GM20431 (cell line): ENCODE measurements around the gene ARNT2.

Experiments used
- in situ Hi-C: fragments of 300-500 bp; cut with MseI, MboI; formaldehyde crosslinking; loops from one replicate; pipeline ENCODE4 v1.15.0; 2020; ENCODE audit warnings: low sequenced_read_pairs; ENCODE audit not compliant: unreplicated experiment

The ARNT2 gene

DNA sequence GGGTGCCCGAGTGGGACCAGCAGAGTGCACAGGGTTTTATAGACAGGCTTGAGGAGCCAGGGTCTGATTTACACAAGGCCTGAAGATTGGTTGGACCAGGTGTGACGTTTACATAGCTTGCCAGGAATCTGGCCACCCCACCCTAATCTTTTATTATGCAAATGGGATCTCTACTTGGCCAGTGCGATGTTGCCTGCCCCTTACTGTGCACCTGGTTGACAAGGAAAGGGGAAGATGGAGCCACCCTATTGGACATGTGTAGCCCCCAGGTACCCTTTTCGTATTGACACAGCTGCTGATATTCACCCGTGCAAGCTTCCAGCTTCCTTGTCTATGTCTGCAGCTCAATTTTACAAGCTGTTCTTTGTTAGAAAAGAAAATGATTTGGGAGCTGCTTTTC lies 132.0 kb downstream of the ARNT2 start:
- in situ Hi-C loops = no loop called here

DNA sequence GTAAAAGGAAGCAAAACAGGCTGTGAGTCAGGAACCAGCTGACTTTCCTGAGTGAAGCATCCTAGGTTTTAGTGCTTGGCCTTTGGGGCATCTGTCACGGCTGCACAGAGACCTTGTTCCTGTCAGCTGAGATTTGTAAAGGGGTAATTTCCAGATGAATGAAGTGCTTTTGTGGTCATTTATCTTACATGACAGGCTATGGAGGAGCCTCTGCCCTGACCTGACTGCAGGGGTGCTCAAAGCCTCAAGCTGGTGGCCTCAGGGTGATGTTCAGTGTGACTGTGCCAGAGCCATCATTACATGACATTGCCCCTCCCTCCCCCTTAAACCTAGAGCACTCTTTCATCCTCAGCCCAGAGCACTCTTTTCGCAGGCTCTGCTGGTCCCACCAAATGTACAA lies 132.5 kb downstream of the ARNT2 start:
- in situ Hi-C loops = no loop called here

DNA sequence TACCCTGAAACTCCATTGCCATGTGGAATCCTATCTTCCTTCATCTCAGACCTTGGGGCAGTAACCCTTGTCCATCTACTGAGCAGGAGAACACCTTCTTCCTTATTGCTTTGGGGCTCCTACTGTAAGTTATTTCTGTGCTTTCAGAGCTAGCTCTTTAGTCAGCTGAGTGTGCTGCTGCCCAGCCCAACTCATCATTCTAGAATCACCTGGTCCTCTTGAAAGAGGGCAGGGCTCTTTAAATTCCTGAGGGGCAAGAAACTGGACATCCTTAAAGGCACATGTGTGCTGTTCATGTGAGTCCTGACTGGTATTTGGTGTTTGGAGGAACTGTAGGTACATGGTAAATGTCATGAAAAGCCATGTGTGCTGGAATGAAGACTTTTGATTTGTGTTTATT lies 140.9 kb downstream of the ARNT2 start:
- in situ Hi-C loops = no loop called here

DNA sequence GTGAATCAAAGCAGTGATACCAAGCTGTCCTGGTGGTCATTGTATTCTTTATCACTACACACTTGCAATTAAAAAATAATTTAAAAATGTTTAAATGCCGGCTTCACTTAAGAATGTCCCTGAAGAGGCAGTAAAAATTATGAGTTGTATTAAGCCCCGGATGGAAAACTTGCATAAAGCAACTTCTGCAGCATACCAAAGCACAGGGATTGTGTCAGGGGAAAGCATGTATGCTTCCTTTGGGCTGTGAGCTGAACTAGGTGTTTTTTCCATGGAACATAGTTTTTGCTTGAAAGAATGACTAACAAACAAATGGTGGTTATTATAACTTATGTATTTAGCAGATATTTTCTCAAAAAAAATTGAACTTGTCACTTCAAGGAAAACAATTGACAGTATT lies 143.1 kb downstream of the ARNT2 start:
- in situ Hi-C loops = no loop called here

DNA sequence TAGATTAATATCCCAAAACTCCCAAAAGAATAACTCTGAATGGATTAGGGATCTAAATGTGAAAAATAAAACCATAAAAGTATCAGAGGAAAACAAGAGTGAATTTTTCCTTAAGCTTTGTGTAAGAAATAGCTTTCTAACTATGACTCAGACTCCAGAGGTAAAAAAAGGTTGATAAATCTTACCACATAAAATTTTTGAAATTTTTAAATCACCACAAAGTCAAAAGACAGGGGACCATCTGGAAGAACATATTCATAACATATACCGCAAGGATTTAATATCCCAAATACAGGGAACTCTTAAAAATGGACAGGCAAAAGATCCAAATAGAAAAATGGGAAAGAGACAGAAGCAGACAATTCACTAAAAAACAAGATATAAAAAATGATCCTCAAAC lies 145.0 kb downstream of the ARNT2 start:
- in situ Hi-C loops = no loop called here

DNA sequence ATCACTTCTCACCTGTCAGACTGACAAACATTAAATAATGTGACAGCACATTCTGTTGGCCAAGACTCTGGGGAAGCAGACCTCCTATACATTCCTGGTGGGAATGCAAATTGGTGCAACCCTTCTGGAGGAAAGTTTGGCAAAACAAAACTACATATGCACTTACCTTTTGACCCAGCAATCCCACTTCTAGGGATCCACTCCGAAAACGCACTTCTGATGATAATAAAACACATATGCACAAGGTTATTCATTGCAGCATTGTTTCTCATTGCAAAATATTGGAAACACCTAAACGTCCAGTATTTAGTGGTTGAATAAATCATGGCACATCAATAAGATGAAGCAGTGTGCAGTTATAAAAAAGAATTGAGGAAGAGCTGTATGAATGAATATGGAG lies 145.5 kb downstream of the ARNT2 start:
- in situ Hi-C loops = no loop called here

DNA sequence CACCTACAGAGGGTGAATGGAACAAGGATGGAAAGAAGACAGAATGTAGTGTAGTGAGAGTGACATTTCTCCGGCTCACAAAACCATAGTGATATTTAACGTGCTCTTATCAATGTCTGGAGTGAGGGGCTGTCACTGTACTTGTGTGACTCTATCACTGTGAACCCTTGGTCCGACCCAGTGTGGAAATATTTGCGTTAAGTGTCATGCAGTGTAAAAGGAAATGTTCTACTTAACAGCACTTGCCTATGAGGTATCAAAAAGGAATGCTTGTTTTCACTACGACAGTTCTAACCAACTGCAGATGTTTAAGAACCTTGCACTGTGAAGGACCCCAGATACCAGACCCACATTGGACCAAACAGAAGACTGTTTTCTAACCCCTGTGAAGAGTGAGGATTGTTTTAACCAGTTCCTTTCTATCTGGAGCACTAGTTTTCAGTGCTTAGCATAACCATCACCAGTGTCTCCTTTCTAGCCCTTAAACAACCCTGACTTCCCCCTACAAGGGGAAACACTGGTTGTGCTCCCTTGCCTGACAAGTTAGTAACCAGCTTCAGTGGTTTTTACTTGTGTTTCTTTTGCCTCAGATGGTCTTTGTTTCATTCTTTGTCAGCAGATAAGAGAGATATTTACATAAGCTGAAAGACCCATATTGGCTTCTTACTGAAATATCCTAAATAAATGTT lies 146.2 kb downstream of the ARNT2 start:
- in situ Hi-C loops = no loop called here

DNA sequence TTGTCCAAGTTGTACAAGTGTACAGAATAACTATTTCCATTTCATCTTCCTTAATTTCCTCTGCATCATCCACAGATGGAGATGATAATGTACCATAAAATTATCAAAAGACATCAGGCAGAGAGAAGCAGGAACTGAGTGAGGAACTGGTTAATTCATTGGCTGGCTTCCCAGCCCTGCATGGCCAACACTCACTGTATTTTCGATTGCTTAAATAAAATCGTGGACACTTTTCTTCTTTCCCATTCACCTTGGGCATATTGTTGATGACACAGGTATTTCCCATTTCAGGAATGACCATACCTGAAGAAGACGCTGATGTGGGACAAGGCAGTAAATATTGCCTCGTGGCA lies 146.7 kb downstream of the ARNT2 start:
- in situ Hi-C loops = no loop called here

DNA sequence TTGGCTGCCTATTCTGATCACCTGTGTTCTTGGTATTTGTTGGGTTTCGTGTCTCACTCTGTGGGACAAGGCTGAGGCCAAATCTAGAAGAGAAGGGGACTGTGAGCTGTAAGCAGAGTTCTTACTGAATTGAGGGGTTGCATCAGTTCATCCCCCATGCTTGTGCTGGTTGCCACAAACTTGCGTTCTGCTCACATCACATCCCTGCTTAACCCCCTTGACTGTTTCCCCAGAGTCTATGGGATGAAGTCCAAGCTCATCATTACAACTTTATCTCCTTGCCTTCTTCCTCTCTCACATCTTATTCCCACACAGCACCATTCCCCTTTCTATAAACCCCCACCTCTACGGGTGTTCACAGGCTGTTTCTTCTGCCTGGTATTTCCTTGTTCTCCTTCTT lies 147.2 kb downstream of the ARNT2 start:
- in situ Hi-C loops = no loop called here

DNA sequence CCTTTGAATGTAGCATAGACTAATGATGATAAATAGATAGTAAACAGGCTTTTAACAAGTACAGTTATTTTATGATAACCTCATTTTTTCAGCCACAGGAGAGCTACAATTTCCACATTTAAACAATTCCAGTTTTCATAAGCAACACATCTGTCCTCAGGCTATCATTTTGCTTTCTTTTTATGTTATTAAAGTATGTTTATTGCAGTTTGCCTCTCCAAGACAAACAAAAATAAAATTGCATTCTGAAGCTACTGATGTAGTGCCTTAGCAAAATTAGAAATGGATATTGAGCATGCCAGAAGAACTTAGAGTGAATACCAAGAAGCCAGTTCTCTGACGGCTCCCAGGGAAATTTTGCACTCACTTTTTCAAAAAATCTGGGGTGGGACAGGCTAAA lies 150.4 kb downstream of the ARNT2 start:
- in situ Hi-C loops = no loop called here

DNA sequence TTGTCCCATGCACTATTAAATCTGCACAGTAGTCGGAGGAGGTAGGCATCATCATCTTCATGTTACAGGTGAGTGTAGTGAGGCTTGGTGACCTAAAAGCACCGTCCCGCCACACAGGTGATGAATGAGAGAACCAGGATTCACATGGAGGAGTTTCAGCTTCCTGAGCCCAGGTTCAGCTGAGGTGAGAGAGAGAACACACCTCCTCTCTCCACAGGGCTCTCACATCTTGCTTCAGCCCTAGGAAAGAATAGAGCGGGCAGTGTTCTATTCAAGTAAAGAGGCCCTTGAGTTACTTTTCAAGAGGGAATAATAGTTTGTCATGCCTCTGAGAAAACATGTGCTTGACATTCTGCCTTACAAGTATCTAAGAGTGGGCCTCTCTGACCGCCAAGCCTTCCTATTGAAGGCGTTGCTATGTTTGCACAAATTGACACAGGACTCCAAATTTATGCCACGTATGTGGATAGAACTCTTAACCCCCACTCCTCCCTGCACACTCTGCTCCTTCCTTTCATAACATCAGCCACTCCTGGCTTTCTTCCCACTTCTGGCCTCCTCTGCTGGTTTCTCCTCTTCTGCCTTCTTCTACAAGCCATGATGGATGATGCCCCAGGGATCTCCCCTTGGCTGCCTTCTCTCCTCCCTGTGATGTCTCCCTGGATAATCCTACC lies 152.6 kb downstream of the ARNT2 start:
- in situ Hi-C loops = no loop called here

DNA sequence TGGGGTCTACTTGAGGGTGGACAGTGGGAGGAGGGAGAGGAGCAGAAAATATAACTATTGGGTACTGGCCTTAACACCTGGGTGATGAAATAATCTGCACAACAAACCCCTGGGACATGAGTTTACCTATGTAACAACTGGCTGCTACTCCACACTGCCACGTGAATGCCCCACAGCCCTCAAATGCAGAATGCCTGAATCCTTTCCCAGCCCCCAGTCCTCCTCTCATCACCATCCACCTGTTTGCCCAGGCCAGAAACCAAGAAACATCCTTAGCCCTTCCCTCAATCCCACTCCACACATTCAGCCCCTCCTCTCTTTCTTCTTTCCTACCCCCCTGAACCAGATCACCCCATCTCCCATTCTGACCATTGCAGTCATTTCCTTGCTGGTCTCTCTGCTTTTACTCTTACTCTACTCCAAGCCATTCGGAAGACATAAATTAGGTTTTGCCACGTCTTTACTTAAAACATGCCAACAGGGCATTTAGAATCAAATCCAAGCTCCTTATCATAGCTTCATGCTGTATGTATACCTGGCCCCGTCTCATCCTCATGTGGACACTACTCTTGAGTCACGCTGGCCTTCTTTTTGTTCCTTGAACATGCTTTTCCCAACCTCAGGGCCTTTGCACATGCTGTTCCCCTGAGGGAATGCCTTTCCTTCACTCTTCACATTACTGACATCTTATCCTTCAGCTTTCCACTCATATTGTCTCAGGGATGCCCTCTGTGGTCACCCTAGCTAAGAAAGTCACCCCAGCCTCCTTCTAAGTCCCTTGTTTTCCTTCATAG lies 153.5 kb downstream of the ARNT2 start:
- in situ Hi-C loops = no loop called here

DNA sequence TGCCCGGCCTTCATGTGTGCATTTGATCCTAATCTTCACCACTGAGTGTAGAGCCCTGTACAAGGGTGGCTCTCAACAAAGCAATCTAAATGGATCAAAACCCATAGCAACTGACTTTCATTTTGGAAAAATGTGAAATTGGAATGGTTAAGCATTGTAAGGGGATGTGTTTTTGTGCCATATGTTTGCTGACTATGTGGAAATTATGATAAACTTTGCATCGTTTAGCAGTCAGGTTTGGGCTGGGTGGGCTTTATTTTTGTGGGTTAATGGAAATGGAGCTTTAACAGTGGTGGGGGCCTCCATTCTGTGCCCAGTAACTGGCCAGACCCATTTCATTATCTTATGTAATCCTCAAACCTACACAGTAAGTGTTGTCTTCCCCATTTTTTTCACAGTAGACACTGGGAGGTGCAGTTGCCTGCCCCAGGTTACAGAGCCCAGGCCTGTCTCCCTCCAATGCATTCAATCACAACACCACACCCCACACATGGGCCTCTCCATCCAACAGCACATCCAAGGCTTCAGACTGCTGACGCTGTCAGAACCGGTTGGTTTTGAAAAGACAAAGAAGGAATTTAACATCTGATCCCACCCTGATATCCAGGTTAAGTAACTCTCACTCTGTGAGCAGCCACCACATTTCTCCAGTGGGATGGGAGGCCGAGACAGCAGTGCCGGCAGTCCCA lies 154.6 kb downstream of the ARNT2 start:
- in situ Hi-C loops = no loop called here

DNA sequence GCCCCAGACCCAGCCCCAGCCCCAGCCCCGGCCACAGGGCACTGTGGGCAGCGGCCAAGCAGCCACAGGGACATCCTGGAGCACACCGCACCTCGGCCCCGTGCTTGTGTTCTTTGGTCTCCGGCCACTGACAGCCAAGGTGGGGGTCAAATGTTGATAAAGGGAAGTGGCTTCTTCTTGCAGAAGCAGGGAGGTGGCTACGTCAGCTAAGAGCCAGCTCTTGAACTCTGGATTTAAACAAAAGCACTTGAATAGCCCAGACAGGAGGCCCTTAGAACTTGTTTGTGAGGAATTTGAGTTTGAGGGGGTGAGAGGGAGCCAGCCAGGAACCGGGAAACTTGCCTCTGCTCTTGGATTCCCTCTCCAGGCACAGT lies 155.1 kb downstream of the ARNT2 start:
- in situ Hi-C loops = no loop called here

DNA sequence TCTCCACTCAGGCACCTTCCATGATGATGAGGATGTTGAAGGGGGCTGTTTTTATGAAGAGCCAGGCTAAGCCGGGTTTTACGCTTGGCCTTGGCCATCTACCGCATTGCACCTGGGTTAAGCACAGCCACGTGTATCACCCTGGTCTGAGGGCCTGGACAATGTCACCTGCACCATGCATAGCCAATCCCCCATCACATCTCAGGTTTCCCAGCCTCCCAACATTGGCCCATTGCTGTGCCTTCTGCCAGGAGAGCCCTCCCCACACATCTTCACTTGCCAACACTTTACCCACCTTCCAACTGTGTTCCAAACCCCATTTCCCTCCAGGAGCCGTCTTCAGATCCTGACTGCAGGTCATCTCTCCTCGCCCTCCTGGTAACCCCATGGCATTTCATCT lies 155.6 kb downstream of the ARNT2 start:
- in situ Hi-C loops = no loop called here

DNA sequence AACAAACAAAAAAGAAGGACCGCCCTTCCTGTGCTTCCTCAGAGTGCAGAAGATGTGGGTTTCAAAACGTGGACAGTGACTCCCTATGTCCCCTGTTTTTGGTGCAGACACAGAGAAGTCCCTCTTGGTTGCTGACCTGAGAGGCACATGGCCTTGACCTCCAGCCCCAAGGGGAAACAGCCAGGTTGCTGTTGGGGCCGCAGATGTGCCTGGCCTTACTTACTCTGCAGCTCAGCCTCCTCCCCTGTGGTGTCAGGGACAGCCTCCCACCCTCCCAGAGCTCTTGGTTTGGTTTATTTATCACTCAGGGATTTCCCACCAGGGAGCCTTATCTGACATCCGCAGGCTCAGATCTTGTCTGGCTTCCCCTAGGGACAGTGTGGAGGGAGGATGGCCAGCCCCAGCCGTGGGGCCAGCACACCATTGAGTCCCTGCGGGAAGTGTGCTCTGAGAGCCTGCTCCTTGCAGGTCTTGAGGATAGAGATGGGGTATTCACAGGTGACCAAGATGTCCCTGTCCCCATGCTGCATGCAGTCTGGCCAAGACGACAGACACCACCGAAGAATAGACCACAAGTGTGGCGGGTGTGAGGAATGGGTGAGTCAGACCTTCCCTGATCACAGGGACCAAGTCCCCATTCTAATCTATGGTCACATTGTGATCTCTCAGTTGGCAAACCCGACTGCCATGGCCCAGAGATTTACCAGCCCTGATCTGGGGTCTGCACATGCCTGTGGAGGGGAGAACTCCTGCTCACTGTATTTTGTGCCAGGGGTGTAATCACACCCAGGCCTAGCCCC lies 156.6 kb downstream of the ARNT2 start:
- in situ Hi-C loops = no loop called here

DNA sequence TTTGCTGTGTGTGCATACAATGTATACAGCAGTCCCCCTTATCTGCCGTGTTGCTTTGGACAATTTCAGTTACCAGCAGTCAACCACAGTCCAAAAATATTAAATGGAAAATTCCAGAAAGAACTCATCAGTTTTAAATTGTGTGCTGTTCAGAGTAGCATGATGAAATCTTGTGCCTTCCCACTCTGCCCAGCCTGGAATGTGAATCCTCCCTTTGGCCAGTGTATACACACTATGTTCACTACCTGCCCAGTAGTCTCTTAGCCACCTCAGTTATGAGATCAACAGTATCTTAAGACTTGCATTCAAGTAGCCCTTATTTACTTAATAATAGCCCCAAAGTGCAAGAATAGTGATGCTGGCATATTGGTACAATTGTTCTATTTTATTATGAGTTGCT lies 157.3 kb downstream of the ARNT2 start:
- in situ Hi-C loops = no loop called here

DNA sequence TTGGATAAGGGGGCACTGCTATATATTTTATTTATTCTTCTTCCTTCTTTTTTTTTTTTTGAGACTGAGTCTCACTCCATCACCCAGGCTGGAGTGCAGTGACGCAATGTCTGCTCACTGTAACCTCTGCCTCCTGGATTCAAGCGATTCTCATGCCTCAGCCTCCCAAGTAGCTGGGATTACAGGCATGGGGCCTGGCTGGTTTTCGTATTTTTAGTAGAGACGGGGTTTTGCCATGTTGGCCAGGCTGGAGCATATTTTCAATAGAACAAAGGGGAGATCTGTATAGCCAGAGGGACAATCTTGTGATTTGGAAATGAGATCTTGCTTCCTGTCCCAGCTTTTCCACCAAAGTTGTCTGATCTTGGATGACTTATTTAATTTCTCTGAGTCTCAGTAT lies 157.9 kb downstream of the ARNT2 start:
- in situ Hi-C loops = no loop called here

DNA sequence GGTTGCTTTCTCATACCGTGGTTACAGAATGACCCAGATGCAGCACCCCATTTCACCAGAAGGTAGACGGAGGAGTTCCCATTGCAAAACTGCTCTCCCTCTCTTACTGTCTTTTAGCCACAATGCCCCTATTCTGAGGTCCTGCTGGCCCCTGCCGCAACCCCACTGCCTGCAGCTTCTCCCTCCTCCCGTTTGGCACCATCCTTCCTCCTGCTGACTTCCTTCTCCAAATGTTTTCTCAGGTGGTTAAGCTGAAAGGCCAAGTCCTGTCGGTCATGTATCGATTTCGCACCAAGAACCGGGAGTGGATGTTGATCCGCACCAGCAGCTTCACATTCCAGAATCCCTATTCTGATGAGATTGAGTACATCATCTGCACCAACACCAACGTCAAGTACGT lies 158.7 kb downstream of the ARNT2 start:
- in situ Hi-C loops = no loop called here

DNA sequence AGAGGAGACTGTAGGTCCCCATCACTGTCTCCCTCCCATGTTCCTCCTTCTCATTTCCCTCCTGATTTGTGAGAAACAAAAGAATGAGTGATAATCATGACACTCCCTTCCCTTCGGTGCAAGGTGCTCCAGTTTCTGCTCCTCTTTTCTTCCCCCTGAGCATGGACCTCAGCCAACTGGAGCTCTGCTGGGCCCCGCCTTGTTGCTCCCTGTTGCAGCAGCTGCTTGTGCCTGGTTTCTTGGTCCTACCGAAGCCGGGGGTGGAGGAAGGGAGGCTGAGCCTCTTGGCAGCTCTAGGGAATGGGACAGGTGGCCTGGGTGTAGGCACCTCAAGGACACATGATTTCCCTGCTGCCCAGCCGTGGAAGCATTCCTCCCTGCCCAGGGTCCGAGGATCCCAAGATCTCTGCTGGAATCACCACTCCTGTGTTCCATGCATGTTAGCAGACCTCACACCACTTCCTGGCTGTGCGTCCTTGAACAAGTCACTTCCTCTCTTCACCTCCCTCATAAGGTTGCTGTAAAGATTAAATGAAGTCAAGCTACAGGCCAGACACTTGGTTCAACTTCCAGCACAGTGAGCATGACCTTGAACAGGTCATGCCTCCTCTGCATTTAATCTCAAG lies 159.3 kb downstream of the ARNT2 start:
- in situ Hi-C loops = no loop called here
